Astrocyte (in vitro differentiated cells and primary cell): Measurements from ENCODE around the gene FAM229A.

ENCODE experiments used
- CTCF ChIP-seq: IDR thresholded peaks from 2 replicates; pipeline ENCODE4 v1.5.1; 2011; ENCODE audit warnings: low read depth, mild to moderate bottlenecking, inconsistent platforms, low read length, moderate library complexity; ENCODE audit not compliant: insufficient read depth
- EZH2 ChIP-seq: IDR thresholded peaks from 2 replicates; pipeline ENCODE4 v1.6.1; 2012; ENCODE audit warnings: mild to moderate bottlenecking, low read length, inconsistent platforms; ENCODE audit not compliant: insufficient read depth

- TF ChIP-seq CTCF (no peak), EZH2 (no peak)
Observed at GRCh38 chr1:32353431-32353830, 8.9 kb downstream of the FAM229A start.
